ENCODE measurements around the gene NLN. TPM values are rescaled to one million over a fixed set of nuclear protein-coding genes. Genes with fewer than 3 reads are reported as not detected.
"Not testable (repeated sequence)": the region's sequence is repeated elsewhere in the genome, so short reads cannot be mapped to it uniquely, and the experiment has no call there.

Gene NLN
- total RNA-seq, 4 donors from 2014 or later = 1.6 to 16.5 (median 9.0) TPM

- in situ Hi-C loops (cut with MboI; ENCODE audit: low pct_ligation_motif_present in 1 of 4, low pct_unique_long_range_greater_than_20kb in 1 of 4, low sequenced_read_pairs in 3 of 4) (loop anchor here in 1 of 4 donors (10.0 kb wide), 1 partner anchor 159 kb away; no protein-coding TSS in a partner anchor), intact Hi-C loops (cut with DNase I; ENCODE audit: low total_unique reads) (no loop called here)
- no peak for TF ChIP-seq EP300 (IDR thresholded peaks at IDR 0.05; ENCODE audit: low read depth)
- no peak for TF ChIP-seq CTCF (IDR thresholded peaks at IDR 0.05)
- TF ChIP-seq POLR2A (IDR thresholded peaks at IDR 0.05) = no peak
- TF ChIP-seq POLR2AphosphoS5 (IDR thresholded peaks at IDR 0.05) = no peak
- no peak for DNase-seq
- H3K27me3 ChIP-seq = no peaks in the 10 kb centered on the region
- no peaks in the 10 kb centered on the region for H3K9me3 ChIP-seq
- WGBS, 2 donors (ENCODE audit: low coverage in 1 of 2) = 100% methylated on average over 2 of the region's 2 CpGs; no CpG with 5 or more reads in 1 of the 2 donors
- no peaks in the 10 kb centered on the region for H3K36me3 ChIP-seq
- no peak overlapping the region for H3K27ac ChIP-seq
- no peaks in the 10 kb centered on the region for H3K4me1 ChIP-seq
- H3K4me3 ChIP-seq = no peak overlapping the region
Measured at GRCh38 chr5:65775476-65775875, 53.5 kb downstream of the NLN start.

- in situ Hi-C loops (cut with MboI; ENCODE audit: low pct_ligation_motif_present in 1 of 4, low pct_unique_long_range_greater_than_20kb in 1 of 4, low sequenced_read_pairs in 3 of 4) (loop anchor here in 1 of 4 donors (10.0 kb wide), 1 partner anchor 158 kb away; no protein-coding TSS in a partner anchor), intact Hi-C loops (cut with DNase I; ENCODE audit: low total_unique reads) (no loop called here)
- no peaks in the 10 kb centered on the region for H3K4me1 ChIP-seq
- TF ChIP-seq POLR2A (IDR thresholded peaks at IDR 0.05) (no peak), CTCF (IDR thresholded peaks at IDR 0.05) (no peak), EP300 (IDR thresholded peaks at IDR 0.05; ENCODE audit: low read depth) (no peak), POLR2AphosphoS5 (IDR thresholded peaks at IDR 0.05) (no peak)
- 84% methylated on average over 3 of the region's 3 CpGs; no CpG with 5 or more reads in 1 of the 2 donors for WGBS, 2 donors (ENCODE audit: low coverage in 1 of 2)
- H3K27ac ChIP-seq = no peak overlapping the region
- H3K9me3 ChIP-seq = no peaks in the 10 kb centered on the region
- no peaks in the 10 kb centered on the region for H3K27me3 ChIP-seq
- no peak overlapping the region for H3K4me3 ChIP-seq
- DNase-seq = no peak
- H3K36me3 ChIP-seq = no peaks in the 10 kb centered on the region
Measured at GRCh38 chr5:65776441-65777141, 54.6 kb downstream of the NLN start.

- TF ChIP-seq CTCF (IDR thresholded peaks at IDR 0.05) = no peak
- H3K36me3 ChIP-seq = no peaks in the 10 kb centered on the region
- in situ Hi-C loops (cut with MboI; ENCODE audit: low pct_ligation_motif_present in 1 of 4, low pct_unique_long_range_greater_than_20kb in 1 of 4, low sequenced_read_pairs in 3 of 4) = loop anchor here in 1 of 4 donors (10.0 kb wide), 1 partner anchor 157 kb away; no protein-coding TSS in a partner anchor
- 76 to 100% methylated on average over 1 of the region's 1 CpG for WGBS, 2 donors (ENCODE audit: low coverage in 1 of 2)
- no peaks in the 10 kb centered on the region for H3K27me3 ChIP-seq
- H3K27ac ChIP-seq = no peak overlapping the region
- H3K9me3 ChIP-seq = no peaks in the 10 kb centered on the region
- no peak for DNase-seq
- intact Hi-C loops (cut with DNase I; ENCODE audit: low total_unique reads) = no loop called here
- no peak overlapping the region for H3K4me3 ChIP-seq
- no peaks in the 10 kb centered on the region for H3K4me1 ChIP-seq
Measured at GRCh38 chr5:65778126-65778525, 56.1 kb downstream of the NLN start.

GRCh38 chr5:65779643-65780042, 57.6 kb downstream of the NLN start:
- Histone ChIP-seq H3K36me3 (no peaks in the 10 kb centered on the region), H3K9me3 (no peaks in the 10 kb centered on the region), H3K4me3 (no peak overlapping the region), H3K4me1 (no peaks in the 10 kb centered on the region), H3K27ac (no peak overlapping the region), H3K27me3 (no peaks in the 10 kb centered on the region)
- in situ Hi-C loops (cut with MboI; ENCODE audit: low pct_ligation_motif_present in 1 of 4, low pct_unique_long_range_greater_than_20kb in 1 of 4, low sequenced_read_pairs in 3 of 4) = loop anchor here in 1 of 4 donors (10.0 kb wide), 1 partner anchor 155 kb away; no protein-coding TSS in a partner anchor
- TF ChIP-seq CTCF (IDR thresholded peaks at IDR 0.05) = no peak
- TF ChIP-seq POLR2AphosphoS5 (IDR thresholded peaks at IDR 0.05) = no peak
- TF ChIP-seq EP300 (IDR thresholded peaks at IDR 0.05; ENCODE audit: low read depth) = no peak
- intact Hi-C loops (cut with DNase I; ENCODE audit: low total_unique reads) = no loop called here
- DNase-seq = no peak
- 44 to 50% methylated on average over 1 of the region's 1 CpG for WGBS, 2 donors (ENCODE audit: low coverage in 1 of 2)

GRCh38 chr5:65788296-65788695, 66.3 kb downstream of the NLN start:
- DNase-seq; H3K4me3 ChIP-seq; H3K4me1 ChIP-seq; in situ Hi-C loops (cut with MboI; ENCODE audit: low pct_ligation_motif_present in 1 of 4, low pct_unique_long_range_greater_than_20kb in 1 of 4, low sequenced_read_pairs in 3 of 4); intact Hi-C loops (cut with DNase I; ENCODE audit: low total_unique reads); H3K27me3 ChIP-seq; H3K36me3 ChIP-seq; H3K27ac ChIP-seq; H3K9me3 ChIP-seq: not testable (repeated sequence)
- 95% methylated on average over 2 of the region's 2 CpGs; no CpG with 5 or more reads in 1 of the 2 donors for WGBS, 2 donors (ENCODE audit: low coverage in 1 of 2)
